HL-60/S4 treated with retinoic acid at 250 ng/mL for 4 days and 3 days (cell line): ENCODE measurements around the gene C10orf90.

Experiments used
- in situ Hi-C: fragments of 300-500 bp; cut with MboI; formaldehyde crosslinking; loops from 2 replicates; pipeline ENCODE4 v1.7.0; 2022; ENCODE audit warnings: low sequenced_read_pairs

C10orf90 gene

DNA sequence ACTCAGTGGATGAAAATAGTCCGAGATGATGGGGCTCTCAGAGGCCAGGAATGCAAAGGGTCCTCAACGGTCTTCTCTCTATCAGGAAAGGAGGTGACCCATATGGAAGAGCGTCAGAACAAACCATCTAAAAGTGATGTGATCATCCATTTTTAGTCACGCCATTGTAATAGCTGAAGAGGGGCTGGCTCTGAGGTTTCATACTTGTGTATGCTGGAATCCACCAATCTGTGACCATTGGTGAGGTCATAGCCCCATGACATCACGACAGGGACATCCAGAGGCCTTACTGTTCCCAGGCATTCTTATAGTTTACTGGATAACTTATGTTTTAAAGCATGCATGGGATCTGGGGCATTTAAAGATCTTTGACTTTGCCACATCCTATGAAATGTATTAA, 83.6 kb downstream of the C10orf90 start:
- in situ Hi-C loops = no loop called here

DNA sequence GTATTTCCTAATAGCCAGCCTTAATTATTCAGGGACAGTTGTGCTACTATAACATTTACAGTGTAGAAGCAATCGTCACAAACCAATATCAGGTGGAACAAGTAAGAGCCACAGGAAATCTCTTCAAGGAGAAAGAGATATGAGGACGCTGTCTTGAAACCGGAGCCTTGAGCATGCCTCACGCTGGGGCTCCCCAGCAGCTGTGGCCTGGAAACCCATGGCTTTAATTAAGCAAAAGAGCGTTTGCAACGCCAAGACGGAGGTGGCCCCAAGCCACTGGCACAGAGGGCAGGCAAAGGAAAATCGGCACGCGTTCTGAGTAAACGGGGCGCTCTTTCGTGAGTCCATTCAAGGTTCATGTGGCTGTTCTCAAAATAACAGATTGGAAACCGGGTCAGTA, 84.4 kb downstream of the C10orf90 start:
- in situ Hi-C loops = no loop called here

DNA sequence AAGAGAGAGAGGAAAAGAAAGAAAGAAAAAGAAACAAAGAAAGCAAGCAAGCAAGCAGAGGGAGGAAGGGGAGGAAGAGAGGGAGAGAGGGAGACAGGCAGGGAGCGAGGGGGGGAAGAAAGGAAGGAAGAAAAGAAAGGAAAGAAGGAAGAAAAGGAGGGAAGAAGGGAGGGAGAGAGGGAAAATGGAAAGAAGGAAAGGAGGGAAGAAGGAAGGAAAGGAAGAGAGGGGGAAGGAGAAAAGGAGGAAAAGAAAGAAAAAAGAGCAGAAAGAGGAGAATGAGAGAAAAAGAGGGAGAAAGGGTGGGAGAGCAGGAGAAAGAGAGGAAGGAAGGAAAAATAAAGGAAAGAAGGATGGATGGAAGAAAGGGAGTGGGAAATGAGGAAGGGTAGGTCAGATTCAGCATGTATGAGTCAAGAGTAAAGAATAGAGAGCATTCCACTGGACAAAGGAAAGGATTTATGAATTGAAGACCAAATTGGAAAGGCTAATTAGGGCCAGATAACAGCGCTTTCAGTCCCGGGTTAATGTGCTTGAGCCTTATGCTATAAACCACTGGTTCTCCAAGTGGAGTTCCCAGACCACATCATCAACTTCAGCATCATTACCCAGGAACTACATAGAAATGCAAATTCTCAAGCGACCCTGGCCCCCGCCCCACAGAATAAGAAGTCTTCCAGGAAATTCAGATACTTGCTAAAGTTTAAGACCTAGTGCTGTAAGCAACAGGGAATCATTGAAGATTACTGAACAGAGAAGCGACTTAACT, 85.1 kb downstream of the C10orf90 start:
- in situ Hi-C loops = no loop called here

DNA sequence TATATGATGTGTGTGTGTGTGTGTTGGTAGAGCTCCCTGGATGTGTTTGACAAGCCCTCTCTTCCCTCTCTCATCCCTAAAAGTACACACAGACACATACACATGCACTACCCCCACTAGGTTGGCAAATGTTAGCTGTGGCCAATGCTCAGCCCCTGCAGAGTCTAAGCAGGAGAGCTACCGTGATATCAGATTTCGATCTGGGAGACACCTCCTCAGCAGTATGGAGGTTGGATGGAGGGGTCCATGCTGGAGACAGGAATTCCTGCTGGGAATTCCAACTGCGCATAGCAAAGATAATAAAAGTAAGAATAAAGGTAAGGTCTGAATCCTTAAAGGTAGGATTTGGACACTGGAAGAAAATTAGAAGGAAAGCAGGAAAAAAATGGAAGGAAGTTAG, 85.7 kb downstream of the C10orf90 start:
- in situ Hi-C loops = no loop called here

DNA sequence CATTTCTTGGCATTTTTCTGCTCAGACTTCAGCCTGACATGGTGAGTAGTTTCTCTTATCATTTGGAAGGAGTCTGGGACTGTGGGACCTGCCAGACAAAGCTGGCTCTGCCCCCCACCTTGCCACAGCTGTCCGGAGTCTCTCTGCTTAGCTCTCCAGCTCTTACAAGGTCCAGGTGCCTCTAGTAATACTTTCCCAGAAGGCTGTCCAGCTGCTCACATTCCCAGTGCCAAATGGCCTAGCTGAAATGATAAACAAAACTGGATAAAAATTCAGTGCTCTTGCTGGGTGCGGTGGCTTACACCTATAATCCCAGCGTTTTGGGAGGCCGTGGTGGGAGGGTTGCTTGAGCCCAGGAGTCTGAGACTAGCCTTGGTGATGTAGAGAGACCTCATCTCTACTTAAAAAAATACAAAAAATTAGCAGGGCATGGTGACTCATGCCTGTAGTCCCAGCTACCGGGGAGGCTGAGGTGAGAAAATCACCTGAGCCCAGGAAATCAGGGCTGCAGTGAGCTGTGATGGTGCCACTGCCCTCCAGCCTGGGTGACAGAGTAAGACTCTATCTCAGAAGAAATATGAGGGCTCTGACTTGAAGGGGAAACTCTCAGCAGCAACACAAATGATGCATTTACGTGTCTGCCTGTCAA, 86.8 kb downstream of the C10orf90 start:
- in situ Hi-C loops = no loop called here

DNA sequence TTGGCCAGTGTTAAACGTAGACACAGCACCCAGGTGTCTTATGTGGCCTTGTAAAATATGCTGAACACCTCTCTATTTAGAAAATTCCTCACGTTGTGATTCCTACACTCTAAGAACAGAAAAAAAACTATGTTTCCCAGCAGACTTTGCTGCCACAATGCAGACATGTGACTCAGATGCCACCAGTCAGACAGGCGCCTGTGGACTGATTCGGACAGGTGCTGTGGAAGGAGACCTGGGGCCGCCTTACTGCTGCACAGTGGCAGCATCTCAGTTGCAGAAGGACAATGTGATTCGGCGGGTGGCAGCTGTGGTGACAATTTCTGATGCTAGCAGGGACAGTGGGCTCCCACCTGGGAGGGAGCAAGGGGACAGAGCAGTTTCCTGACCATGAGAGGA, 88.8 kb downstream of the C10orf90 start:
- in situ Hi-C loops = no loop called here

DNA sequence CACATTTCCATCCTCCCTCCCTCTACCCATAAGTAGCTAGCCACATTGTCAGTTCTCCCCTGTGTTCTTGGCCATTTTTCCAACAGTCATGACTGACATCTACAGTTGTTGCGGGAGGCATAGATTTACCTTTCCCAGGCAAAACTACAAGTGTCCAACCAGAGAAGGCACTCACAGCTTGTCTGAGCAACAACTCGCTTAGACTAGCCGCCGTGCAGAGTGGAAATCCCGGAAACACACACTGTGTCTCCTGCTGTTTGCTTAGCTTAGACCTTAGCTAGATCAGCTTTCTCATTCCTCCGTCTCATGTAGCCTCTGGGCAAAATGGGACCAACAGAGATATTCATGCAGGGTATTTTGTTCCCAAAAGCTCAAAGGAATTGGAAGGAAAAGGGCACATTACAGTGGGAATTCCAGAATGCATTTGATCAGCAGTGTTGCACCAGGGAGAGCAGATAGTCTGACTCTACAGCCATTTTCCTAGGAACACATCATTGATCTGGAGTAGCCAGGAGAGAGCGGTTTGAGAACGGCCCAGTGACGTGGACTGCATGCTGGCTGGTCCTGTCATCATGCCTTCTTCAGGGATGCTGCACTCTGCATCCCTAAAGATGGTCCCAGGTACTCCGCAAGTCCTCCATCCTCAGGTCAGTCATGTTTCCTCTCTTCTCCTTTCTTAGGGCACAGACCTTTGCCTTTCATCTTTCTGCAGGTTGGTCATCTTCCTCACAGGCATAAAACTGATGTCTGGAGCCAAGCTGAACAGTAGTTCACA, 89.4 kb downstream of the C10orf90 start:
- in situ Hi-C loops = no loop called here

DNA sequence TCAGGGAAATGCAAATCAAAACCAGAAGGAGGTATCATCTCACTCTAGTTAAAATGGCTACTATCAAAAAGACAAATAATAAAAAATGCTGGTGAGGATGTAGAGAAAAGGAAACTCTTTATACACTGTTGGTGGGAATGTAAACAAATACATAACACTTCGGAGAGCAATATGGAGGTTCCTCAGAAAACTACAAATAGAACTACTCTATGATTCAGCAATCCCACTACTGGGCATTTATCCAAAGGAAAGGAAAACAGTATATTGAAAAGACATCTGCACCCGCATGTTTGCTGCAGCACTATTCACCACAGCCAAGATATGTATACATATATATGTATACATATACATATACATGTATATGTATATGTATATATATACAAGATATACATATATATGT, 94.2 kb downstream of the C10orf90 start:
- in situ Hi-C loops = no loop called here

DNA sequence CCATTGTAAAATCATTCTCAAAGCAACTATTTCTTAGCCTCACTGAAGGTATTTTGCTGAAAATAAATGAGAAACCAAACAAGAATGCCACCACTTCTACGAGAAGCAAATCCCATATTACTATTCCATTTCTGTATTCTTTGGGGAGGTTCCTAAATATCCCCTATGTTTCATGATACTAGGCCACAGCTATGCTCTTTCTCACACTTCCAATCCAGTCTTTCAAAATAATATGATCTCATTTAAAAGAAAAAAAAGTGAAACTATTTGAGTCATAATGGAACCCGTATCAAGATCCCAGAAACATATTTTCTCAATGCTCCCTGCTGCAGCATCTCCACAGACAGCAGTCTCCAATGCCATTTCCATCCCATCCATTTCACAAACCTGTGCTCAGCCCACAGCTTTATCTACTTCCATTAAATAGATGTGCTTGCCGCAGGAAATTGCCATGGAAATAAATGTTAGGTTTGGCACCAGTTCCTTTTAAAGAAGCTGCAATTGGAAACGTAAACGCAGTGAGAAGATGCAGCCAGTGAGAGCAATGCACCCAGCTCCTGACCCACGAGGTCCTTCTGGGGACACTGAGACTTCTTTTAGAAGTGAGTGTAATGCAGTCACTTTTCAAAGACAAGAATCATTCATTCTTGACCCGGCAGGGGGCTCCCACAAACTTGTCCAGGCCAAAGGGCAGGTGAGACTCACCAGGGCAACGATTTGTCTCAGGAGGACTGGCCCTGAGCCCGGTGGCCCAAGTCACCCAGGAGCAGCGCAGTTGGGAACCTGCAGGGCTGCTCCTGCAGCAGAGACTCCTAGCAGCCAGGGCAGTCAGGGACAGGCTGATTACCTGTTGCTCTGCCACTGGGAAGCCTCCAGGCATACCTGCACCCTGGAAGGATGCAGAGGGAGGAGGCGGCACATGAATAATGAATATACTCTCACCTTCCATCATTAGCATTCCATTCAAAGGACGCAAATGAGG, 99.6 kb downstream of the C10orf90 start:
- in situ Hi-C loops = no loop called here

DNA sequence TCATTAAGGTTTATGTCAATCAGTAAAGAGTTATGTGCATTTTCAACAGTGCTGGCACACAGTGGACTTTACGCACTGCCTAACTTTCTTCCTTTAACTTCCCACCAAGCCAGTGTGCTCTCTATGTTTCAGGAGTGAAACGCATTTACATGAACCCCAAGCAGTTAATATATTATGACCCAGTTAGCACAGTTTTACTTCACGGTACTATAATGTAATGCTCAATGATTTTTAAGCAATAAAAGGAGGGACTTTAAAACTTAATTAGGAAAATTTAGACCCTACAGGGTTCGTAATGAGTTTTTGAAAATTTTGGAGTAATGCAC, 100.3 kb downstream of the C10orf90 start:
- in situ Hi-C loops = no loop called here

DNA sequence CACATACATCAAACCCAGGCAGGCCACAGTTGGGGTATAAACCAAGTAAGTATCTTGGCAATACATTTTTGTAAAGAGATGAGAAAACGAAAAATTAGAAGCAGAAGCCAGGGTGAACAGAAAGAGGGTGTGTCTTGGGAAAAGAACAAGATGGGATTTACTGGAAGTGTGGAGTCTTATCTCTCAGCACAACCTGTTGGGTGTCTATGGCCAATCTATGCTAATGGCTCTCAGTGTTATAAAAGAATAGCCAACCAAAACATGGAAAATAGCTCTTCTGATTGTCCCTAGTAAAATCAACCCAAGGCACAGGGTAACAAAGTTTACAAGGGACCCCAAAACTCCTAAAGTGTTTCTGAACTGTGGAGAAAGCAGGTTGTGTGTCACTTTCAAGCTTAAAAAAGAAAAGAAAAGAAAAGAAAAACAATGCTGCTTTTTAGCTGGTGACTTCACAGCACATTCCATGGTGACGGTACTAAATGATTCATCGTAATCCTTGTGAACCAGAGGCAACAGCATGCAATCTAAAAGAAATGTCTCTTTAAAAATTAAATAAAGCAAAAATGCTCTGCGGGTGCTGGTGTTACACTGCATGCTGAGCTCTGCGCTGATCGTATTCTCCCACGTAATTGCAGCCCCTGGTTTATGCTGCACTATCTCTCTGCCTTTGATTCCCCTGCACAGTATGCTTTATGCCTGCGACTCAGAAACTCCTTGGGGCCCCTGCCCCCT, 100.8 kb downstream of the C10orf90 start:
- in situ Hi-C loops = no loop called here

DNA sequence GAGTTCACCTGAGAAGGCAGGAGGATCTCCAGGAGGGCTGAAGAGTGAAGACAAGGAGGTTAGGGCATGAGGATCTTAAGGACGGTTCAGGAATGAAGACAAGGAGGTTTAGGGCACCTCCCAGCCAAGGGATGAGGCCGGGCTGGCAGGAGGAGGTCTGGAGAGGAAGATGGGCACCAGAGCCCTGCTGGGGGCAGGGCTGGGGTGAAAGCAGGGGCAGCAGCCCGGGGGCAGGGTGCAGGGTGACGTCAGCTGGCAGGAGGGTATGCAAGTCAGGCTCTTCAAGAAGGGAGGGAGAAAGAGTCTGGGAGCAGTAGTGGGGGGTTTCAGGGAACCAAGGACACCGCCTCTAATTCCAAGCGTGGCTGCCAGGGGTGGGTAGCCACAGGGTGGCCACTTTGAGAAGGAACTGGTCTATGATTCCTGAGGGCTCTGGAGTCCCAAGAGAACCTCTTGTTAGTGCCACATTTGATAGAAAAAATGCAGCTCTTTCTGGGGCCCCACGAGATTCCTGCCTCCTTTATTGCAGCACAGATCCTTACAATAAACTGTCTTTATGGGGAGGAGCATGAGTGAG, 101.6 kb downstream of the C10orf90 start:
- in situ Hi-C loops = no loop called here

DNA sequence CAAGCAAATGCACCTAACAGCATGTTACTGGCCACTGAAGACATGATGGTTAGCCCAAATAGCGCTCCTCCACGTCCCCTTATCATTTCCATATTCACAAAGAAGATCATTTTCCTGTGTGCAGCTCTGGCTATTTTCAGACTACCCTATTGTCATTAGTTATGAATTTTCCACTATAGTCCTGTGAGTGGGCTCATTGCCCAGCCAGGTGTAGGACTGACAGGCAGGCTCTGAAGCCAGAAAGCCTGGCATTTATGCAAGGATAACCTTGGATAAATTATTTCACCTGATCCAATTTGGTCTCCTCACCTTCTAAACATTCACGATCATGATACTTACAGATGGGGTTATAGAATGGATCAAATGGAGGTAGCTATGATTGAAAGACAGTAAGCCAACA, 104.6 kb downstream of the C10orf90 start:
- in situ Hi-C loops = no loop called here

DNA sequence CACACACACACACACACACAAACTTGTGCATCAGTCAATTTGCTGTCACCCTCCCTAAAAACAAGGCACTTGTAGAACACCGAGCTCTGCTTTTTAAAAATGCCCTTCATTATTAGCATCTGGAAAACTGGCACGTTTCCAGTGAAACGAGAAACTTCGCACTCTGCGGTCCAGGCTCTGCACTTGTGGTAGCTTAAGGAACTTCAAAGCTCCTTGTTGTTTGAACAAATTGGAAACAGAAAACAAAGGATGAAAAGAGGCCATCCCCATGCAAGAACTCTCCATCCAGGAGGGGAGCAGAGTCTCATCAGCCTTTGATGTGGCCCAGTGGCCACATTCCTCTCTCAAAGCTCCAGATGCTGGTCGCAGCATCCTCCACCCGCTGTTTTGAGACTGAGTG, 105.1 kb downstream of the C10orf90 start:
- in situ Hi-C loops = no loop called here

DNA sequence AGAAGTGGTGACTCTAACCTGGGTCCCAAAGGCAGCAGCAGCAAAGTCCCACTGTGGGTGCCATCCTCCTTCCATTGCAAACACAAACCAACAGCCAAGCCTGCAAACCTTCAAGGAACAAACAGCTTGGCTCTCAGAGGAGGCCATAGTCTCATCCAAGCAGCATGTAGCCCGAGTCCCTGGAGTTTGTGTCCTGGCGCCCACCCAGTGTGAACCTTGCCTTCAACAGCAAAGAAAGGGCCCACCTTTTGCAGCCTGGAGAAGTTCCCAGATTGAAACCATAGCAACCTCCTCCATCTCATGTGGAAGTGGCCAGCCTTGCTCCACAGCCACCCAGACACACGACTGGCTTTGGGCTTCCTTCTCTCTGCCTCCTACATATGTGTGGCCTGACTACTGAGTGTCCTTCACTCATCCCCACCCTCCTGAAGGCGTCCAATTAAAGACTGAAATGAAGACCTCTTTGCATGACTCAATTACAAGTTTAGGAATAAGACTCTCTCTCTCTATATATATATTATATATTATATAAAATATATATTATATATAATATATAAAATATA, 106.1 kb downstream of the C10orf90 start:
- in situ Hi-C loops = no loop called here

DNA sequence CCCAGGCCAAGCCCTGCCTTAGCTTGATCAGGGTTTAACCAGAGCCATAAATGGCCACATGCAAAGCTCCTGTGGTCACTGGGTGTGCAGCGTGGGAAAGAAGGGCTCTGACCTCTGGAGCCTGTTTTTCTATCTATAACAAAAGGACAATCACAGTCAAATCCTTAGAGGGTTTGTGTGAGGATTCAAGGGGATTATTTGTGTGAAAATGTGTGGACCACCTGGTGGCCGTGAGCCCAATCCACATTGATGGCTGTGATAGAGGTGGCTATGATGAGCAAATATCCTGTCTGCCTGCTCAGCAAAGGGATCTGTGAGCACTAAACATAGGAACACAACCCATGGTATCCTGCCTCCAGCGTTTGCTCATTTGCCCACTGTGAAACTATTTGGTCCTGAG, 107.1 kb downstream of the C10orf90 start:
- in situ Hi-C loops = no loop called here

DNA sequence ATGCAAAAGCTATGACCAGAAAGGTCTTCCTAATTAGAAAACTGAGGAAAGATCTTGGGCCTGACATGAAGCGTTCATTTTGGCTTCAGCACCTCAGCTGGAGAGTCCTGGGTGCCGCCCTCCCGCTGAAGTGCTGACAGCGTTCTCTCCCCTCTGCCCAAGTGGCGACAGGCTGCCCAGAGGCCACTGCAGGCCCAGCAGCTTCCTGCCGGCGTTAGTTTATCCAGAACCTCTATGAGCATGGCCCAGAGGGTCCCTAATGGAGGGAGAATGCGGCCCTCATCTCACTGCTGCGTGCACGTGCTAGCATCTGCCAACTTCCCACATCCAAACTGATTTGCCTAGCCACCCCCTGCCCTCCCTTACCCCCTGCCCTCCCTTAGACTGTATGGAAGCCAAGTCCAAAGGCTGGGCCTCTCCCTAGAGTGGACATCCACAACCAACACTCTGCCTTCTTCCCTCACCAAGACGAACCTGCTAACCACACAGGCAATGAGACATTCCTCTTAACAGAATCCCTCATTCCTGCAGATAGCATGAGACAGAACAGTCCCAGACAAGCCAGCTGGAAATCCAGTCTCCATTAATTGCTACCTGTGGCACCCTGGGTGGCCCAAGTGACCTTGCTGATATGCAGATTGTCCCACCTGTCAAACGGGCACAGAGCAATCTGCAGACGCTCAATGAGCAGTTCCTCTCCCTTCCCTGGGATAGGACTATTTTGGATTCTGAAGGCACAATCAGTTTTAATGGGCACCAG, 108.4 kb downstream of the C10orf90 start:
- in situ Hi-C loops = no loop called here

DNA sequence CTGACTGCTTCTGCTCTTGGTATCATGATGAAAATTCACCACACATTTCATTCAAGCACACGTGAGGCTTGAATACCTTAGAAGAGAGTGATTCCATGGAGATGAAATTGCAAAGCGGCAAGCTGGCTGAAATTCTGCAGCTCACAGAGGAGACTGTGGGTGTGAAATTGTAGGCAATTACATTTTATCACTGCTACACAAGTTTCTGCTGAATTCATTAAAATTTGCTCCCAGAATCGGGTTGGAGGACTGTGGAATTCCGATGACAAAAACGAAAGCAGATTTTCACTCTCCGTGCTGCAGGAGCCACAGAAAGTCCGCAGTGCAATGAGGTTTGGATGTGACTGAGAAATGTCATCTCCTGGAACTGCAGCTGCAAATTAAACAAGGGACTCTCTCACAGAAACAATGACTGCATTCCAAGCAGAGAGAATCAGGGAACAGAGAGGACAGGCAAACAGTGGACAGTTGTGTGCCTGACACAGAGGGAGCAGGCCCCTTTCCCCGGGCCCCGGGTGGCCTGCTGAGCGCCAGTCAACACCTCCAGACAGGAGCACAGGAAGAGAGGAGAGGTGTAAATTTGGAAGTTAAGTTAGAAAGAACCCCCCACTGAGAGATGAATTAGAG, 109.1 kb downstream of the C10orf90 start:
- in situ Hi-C loops = no loop called here
